GM10248 (cell line): ENCODE data around the gene BICDL1.

Experiments
- CTCF ChIA-PET: fragments of 300-600 bp; sonication (Branson Sonifier 250); formaldehyde crosslinking; extraction: SDS; loops from one replicate; lab custom pipeline; 2021; ENCODE audit warnings: antibody characterized with exemption; lab: Yijun Ruan, JAX
- POLR2A ChIA-PET: fragments of 350-650 bp; sonication (Branson Sonifier 250); formaldehyde crosslinking; extraction: SDS; loops from one replicate; lab custom pipeline; 2020; ENCODE audit warnings: antibody characterized with exemption; lab: Yijun Ruan, JAX
- DNase-seq: peaks from one replicate; pipeline ENCODE4 v3.0.0; 2012; ENCODE audit errors: extremely low spot score
- TF ChIP-seq, protein P1 (sequence below): IDR thresholded peaks from 2 replicates; pipeline ENCODE4 v1.5.1; 2012; ENCODE audit warnings: mild to moderate bottlenecking, low read depth; ENCODE audit errors: extremely low read depth, missing control alignments, control extremely low read depth

Gene BICDL1

DNA sequence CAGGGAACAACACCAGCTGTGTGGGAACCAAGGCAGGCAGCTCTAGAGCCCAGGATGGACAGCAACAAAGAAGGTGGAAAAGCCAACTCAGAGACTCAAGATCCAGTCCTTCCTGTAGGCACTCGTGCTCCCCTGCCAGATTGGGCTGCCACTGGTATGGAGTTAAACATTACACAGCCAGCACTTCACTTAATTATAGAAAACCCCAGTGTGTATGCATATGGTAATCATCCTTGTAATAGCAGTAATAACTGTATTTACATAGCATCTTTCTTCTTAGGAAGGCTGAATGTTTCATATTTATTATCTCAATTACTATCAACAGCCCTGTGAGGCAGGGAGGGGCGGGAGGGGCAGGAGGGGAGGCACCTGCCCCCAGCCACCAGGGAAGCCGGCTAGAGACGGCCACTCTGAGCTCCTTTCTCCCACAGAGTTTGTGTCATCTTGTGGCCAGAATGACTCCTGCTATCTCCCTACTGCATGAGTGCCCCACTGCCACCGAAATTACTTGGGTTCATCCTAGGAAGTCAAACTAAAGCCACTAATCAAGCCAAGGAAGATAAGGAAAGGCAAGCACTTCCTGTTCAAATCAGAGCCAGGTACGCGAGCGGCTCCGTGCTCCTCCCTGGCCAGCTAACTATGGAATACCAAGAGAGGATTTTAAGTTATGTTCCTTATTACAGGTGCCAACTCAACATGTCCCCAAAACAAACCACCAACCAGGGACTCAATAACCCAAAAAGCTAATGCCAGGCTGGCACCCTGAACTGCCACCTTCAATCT, 143.2 kb downstream of the BICDL1 start:
- ChIA-PET POLR2A (interaction anchor here (0.8 to 3.2 kb wide), 4 partner anchors 10 to 159 kb away, joined by 4 to 11 read pairs (median 8); partner anchors contain the start of genes RAB35, RNU4-2 and RPLP0), CTCF (interaction anchor here (1.1 to 2.8 kb wide), 6 partner anchors 10 to 45 kb away, joined by 3 to 14 read pairs (median 8); no protein-coding TSS in a partner anchor)

DNA sequence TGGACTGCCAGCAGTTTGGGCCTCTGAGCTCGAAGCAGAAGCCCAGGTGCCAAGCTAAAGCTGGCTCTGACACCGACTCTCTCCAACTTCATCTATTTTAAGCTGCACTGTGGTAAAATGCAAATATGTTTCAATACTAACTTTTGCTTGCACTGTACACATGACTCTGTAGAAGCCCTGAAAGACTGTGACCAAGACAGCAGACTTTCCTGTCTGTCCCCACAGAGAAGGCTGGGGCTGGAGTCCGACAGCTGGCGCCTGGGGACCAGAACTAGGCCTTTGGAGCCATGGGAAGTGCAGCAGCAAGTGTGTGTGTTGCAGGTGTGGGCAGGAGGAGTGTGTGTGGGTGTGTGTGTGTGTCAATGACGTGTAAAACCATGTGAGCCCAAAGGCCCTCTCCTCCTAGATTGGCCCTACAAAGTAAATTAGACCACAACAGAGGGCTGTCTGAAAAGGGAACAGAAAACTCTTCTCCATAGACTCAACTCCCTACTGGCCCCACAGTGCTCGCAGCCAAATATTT, 143.9 kb downstream of the BICDL1 start:
- peak; percentile 78 for DNase-seq
- TF ChIP-seq, protein P1, sequence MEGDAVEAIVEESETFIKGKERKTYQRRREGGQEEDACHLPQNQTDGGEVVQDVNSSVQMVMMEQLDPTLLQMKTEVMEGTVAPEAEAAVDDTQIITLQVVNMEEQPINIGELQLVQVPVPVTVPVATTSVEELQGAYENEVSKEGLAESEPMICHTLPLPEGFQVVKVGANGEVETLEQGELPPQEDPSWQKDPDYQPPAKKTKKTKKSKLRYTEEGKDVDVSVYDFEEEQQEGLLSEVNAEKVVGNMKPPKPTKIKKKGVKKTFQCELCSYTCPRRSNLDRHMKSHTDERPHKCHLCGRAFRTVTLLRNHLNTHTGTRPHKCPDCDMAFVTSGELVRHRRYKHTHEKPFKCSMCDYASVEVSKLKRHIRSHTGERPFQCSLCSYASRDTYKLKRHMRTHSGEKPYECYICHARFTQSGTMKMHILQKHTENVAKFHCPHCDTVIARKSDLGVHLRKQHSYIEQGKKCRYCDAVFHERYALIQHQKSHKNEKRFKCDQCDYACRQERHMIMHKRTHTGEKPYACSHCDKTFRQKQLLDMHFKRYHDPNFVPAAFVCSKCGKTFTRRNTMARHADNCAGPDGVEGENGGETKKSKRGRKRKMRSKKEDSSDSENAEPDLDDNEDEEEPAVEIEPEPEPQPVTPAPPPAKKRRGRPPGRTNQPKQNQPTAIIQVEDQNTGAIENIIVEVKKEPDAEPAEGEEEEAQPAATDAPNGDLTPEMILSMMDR = no peak
- CTCF ChIA-PET = interaction anchor here (1.1 to 2.8 kb wide), 5 partner anchors 10 to 46 kb away, joined by 3 to 14 read pairs (median 11); no protein-coding TSS in a partner anchor
- POLR2A ChIA-PET = interaction anchor here (0.8 to 3.2 kb wide), 4 partner anchors 11 to 159 kb away, joined by 4 to 11 read pairs (median 8); partner anchors contain the start of genes RAB35, RNU4-2 and RPLP0

More for the DNA sequence above, 143.2 kb downstream of the BICDL1 start:
- no peak for DNase-seq
- TF ChIP-seq, protein P1 = no peak

DNA sequence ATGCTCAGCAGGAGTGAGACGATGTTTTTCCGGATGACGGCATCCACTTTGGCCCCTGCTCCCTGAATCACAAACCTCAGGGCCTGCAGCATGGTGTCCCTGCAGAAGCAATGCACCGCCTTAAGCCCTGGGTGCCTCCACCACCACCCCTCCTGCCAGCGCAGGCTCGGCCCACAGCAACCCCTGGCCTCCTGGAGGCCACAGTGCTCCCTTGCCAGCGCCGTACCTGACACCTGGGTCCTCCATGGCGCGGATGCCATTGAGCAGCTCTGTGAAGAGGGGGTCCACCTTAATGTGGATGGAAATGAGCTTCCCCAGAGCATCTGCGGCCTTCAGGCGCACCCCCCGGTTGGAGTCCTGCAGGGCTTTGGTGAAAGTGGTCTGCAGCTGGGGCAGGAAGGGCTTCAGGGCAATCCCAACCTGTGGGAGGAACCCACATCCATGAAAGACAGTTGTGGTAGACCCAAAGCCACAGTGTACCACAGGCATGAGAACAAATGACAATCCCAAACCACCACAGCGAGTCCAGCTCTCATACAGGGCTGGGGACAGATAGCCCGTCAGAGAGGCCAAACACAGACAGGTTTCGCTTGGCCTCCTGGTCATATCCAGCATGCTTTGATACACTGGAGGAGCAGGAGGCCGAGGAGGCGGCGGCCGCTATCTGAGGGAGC, 145.4 kb downstream of the BICDL1 start:
- ChIA-PET POLR2A (interaction anchor here (0.6 to 3.2 kb wide), 2 partner anchors 58 to 66 kb away, joined by 4 to 11 read pairs; partner anchors contain the start of gene RPLP0), CTCF (interaction anchor here (0.9 to 2.2 kb wide), 4 partner anchors 12 to 16 kb away, joined by 3 to 6 read pairs (median 4); no protein-coding TSS in a partner anchor)
- DNase-seq = no peak
- TF ChIP-seq, protein P1 = no peak

DNA sequence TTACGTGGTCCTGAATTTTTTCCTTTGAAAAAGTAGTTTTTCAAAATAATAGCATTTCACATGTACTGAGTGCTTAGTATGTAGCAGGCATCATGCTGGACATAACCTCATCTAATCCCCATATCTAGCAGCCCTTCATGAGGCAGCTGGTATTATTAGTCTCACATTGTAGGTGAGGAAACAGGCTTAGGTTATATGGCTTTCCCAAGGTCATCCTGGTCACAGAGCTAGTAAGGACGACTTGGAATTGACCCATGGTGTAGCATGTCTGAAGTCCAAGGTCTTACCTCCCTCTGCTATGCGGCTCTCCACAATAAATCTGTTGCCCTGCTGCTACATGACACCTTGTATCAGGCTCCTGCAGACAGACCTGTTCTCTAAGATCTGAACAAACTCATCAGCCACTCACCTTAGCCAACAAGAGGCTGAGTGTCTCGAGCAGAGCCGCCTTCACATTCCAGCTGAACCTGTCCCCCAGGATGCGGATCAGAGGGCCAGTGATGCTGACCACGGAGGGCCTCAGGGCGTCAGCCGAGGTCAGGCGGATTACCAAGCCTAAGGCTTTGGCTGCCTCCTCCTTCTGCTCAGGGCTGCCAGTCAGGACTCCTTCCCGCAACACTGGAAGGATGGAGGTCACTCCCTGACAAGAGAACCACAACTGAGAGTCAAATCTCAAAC, 147.2 kb downstream of the BICDL1 start:
- POLR2A ChIA-PET = no interaction called here
- CTCF ChIA-PET = interaction anchor here (0.8 to 1.3 kb wide), 2 partner anchors 28 to 65 kb away, joined by 3 to 5 read pairs; partner anchors contain the start of gene RPLP0
- no peak for DNase-seq
- TF ChIP-seq, protein P1 = no peak

DNA sequence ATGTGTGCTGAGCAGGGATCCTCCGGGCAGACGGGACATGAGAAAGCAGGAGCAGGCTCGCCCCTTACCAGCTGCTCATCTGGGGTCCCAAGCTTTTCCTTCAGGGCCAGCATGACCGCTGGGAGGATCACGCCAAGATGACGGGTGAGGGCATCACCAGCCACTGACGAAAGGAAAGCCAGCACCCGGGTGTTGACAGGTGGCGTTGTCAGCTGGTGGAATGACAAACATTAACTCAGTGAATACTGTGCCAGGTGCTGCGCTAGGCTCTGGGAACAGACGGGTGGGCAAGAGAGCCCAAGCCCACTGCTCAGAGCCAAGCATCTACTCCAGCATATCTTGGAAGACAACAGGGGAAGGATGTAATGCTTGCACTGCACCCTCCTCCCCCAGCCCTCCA, 148.8 kb downstream of the BICDL1 start:
- DNase-seq = no peak
- ChIA-PET POLR2A (interaction anchor here (0.6 to 1.4 kb wide), 2 partner anchors 63 to 153 kb away, joined by 4 read pairs; partner anchors contain the start of gene RPLP0), CTCF (interaction anchor here (1.6 kb wide), 1 partner anchor 64 kb away, joined by 7 read pairs; the partner anchor contains the start of gene RPLP0)
- TF ChIP-seq, protein P1 = no peak
